Measurements from ENCODE around the gene MRPL18. TPM values are rescaled to one million over a fixed set of nuclear protein-coding genes. Genes with fewer than 3 reads are reported as not detected.
"Not testable (repeated sequence)": the region's sequence is repeated elsewhere in the genome, so short reads cannot be mapped to it uniquely, and the experiment has no call there.

MRPL18 gene
- 10 to 100 TPM in 11 of 12 donors, not detected in 1; 54.5 to 74.2 (median 66.3) TPM for polyA plus RNA-seq (ENCODE audit: insufficient read length in 12 of 12)
- long read RNA-seq, donor 1, transcript MRPL18-201 (4 exons, 978 nt): major isoform, 29 of 53 reads
- long read RNA-seq, donor 1, partial matches to known transcripts: 7 of 53 reads
- long read RNA-seq, donor 1, other reads (novel, unspliced or antisense): 17 of 53 reads
- long read RNA-seq, donor 2, transcript MRPL18-201 (4 exons, 978 nt): major isoform, 51 of 102 reads
- long read RNA-seq, donor 2, partial matches to known transcripts: 24 of 102 reads
- long read RNA-seq, donor 2, other reads (novel, unspliced or antisense): 27 of 102 reads
- long read RNA-seq, donor 3, transcript MRPL18-201 (4 exons, 978 nt): major isoform, 25 of 36 reads
- long read RNA-seq, donor 3, partial matches to known transcripts: 0 of 36 reads
- long read RNA-seq, donor 3, other reads (novel, unspliced or antisense): 10 of 36 reads
- long read RNA-seq, donor 4, transcript MRPL18-201 (4 exons, 978 nt): major isoform, 19 of 26 reads
- long read RNA-seq, donor 4, partial matches to known transcripts: 0 of 26 reads
- long read RNA-seq, donor 4, other reads (novel, unspliced or antisense): 7 of 26 reads
- long read RNA-seq, donor 5, transcript MRPL18-201 (4 exons, 978 nt): major isoform, 45 of 67 reads
- long read RNA-seq, donor 5, partial matches to known transcripts: 0 of 67 reads
- long read RNA-seq, donor 5, other reads (novel, unspliced or antisense): 19 of 67 reads
- long read RNA-seq, donor 6, transcript MRPL18-201 (4 exons, 978 nt): major isoform, 28 of 57 reads
- long read RNA-seq, donor 6, partial matches to known transcripts: 7 of 57 reads
- long read RNA-seq, donor 6, other reads (novel, unspliced or antisense): 18 of 57 reads
- long read RNA-seq, donor 7, transcript MRPL18-201 (4 exons, 978 nt): major isoform, 13 of 29 reads
- long read RNA-seq, donor 7, partial matches to known transcripts: 5 of 29 reads
- long read RNA-seq, donor 7, other reads (novel, unspliced or antisense): 11 of 29 reads
- long read RNA-seq, donor 8, transcript MRPL18-201 (4 exons, 978 nt): major isoform, 43 of 65 reads
- long read RNA-seq, donor 8, partial matches to known transcripts: 0 of 65 reads
- long read RNA-seq, donor 8, other reads (novel, unspliced or antisense): 20 of 65 reads
- long read RNA-seq, donor 9, transcript MRPL18-201 (4 exons, 978 nt): major isoform, 22 of 32 reads
- long read RNA-seq, donor 9, partial matches to known transcripts: 0 of 32 reads
- long read RNA-seq, donor 9, other reads (novel, unspliced or antisense): 10 of 32 reads
- long read RNA-seq, donor 10, transcript MRPL18-201 (4 exons, 978 nt): major isoform, 40 of 73 reads
- long read RNA-seq, donor 10, partial matches to known transcripts: 9 of 73 reads
- long read RNA-seq, donor 10, other reads (novel, unspliced or antisense): 22 of 73 reads
- long read RNA-seq, donor 11, transcript MRPL18-201 (4 exons, 978 nt): major isoform, 37 of 62 reads
- long read RNA-seq, donor 11, partial matches to known transcripts: 7 of 62 reads
- long read RNA-seq, donor 11, other reads (novel, unspliced or antisense): 17 of 62 reads

- DNase-seq: peak; percentile 97
Observed at GRCh38 chr6:159790149-159790955, at the start of gene MRPL18. Gene MRPL18 (plus strand): TSS chr6:159790467. CDS start chr6:159790588, 121 bp downstream.

- no peak for DNase-seq
Observed at GRCh38 chr6:159742165-159742564, 48.1 kb upstream of the MRPL18 start.

- no peak for DNase-seq
Observed at GRCh38 chr6:159745081-159745480, 45.2 kb upstream of the MRPL18 start.

GRCh38 chr6:159746759-159747158 lies 43.5 kb upstream of the MRPL18 start:
- DNase-seq: no peak

GRCh38 chr6:159748127-159748526 lies 42.1 kb upstream of the MRPL18 start:
- DNase-seq: not testable (repeated sequence)

GRCh38 chr6:159751448-159751847 lies 38.8 kb upstream of the MRPL18 start:
- DNase-seq: no peak

- DNase-seq: no peak
Observed at GRCh38 chr6:159753081-159753872, 37.0 kb upstream of the MRPL18 start.

- DNase-seq: no peak
Observed at GRCh38 chr6:159754401-159754800, 35.9 kb upstream of the MRPL18 start.

- no peak for DNase-seq
Observed at GRCh38 chr6:159754959-159755914, 35.0 kb upstream of the MRPL18 start.

GRCh38 chr6:159756508-159756907 lies 33.8 kb upstream of the MRPL18 start:
- DNase-seq: no peak

- no peak for DNase-seq
Observed at GRCh38 chr6:159758031-159759001, 32.0 kb upstream of the MRPL18 start.

GRCh38 chr6:159759645-159760044 lies 30.6 kb upstream of the MRPL18 start:
- no peak for DNase-seq

GRCh38 chr6:159760602-159761057 lies 29.6 kb upstream of the MRPL18 start:
- DNase-seq: no peak

- no peak for DNase-seq
Observed at GRCh38 chr6:159761129-159761872, 29.0 kb upstream of the MRPL18 start.

GRCh38 chr6:159761873-159762680 lies 28.2 kb upstream of the MRPL18 start, which contains the start of gene ACAT2:
Gene ACAT2 (plus strand): TSS chr6:159762045. CDS start chr6:159762088, 43 bp downstream.
- peak; percentile 95 for DNase-seq
